Fibroblast of skin of right biceps (primary cell): ENCODE data around the gene XYLT1.

Experiments
- DNase-seq: peaks from one replicate; pipeline ENCODE4 v3.0.0-alpha.2; 2013

XYLT1 gene

GRCh38 chr16:17215936-17216335 lies 254.8 kb downstream of the XYLT1 start:
- DNase-seq, result no peak

- no peak for DNase-seq
These were observed 255.5 kb downstream of the XYLT1 start for GRCh38 chr16:17215306-17215705.

GRCh38 chr16:17213974-17214373 lies 256.8 kb downstream of the XYLT1 start:
- peak; percentile 25 for DNase-seq

GRCh38 chr16:17213025-17213424 lies 257.7 kb downstream of the XYLT1 start:
- DNase-seq, result no peak

- no peak for DNase-seq
These were observed 258.2 kb downstream of the XYLT1 start for GRCh38 chr16:17212606-17213005.

- DNase-seq, result no peak
These were observed 259.0 kb downstream of the XYLT1 start for GRCh38 chr16:17211797-17212196.

- peak; percentile 39 for DNase-seq
These were observed 264.0 kb downstream of the XYLT1 start for GRCh38 chr16:17206712-17207111.

GRCh38 chr16:17205279-17206211 lies 265.2 kb downstream of the XYLT1 start:
- DNase-seq, result peak; percentile 67

- DNase-seq, result no peak
These were observed 266.1 kb downstream of the XYLT1 start for GRCh38 chr16:17204644-17205043.

GRCh38 chr16:17204206-17204605 lies 266.6 kb downstream of the XYLT1 start:
- no peak for DNase-seq

GRCh38 chr16:17203424-17203823 lies 267.3 kb downstream of the XYLT1 start:
- DNase-seq, result no peak

- DNase-seq, result no peak
These were observed 271.6 kb downstream of the XYLT1 start for GRCh38 chr16:17199135-17199534.

- no peak for DNase-seq
These were observed 274.2 kb downstream of the XYLT1 start for GRCh38 chr16:17196526-17196925.

GRCh38 chr16:17194190-17194780 lies 276.5 kb downstream of the XYLT1 start:
- peak; percentile 35 for DNase-seq

GRCh38 chr16:17193566-17194100 lies 277.1 kb downstream of the XYLT1 start:
- no peak for DNase-seq

GRCh38 chr16:17184026-17184425 lies 286.7 kb downstream of the XYLT1 start:
- DNase-seq, result no peak

GRCh38 chr16:17177959-17178905 lies 292.5 kb downstream of the XYLT1 start:
- peak; percentile 28 for DNase-seq

GRCh38 chr16:17177242-17177958 lies 293.4 kb downstream of the XYLT1 start:
- DNase-seq, result peak; percentile 79

GRCh38 chr16:17176199-17176598 lies 294.6 kb downstream of the XYLT1 start:
- no peak for DNase-seq

- peak; percentile 93 for DNase-seq
These were observed 297.5 kb downstream of the XYLT1 start for GRCh38 chr16:17173281-17173680.

GRCh38 chr16:17171250-17172143 lies 299.3 kb downstream of the XYLT1 start:
- no peak for DNase-seq
